Neural cell (in vitro differentiated cells): ENCODE measurements around the gene NQO1.
"Not testable (repeated sequence)": the region's sequence is repeated elsewhere in the genome, so short reads cannot be mapped to it uniquely, and the experiment has no call there.

Experiments
- CTCF ChIP-seq: fragments of 450-650 bp; IDR thresholded peaks from 2 replicates; pipeline ENCODE4 v1.5.1; 2014; ENCODE audit warnings: antibody characterized with exemption, mild to moderate bottlenecking, moderate library complexity; ENCODE audit not compliant: poor library complexity, severe bottlenecking
- EP300 ChIP-seq: fragments of 450-650 bp; conservative IDR thresholded peaks from 2 replicates; pipeline ENCODE4 v1.6.1; 2014; ENCODE audit warnings: antibody characterized with exemption, mild to moderate bottlenecking, moderate library complexity; ENCODE audit not compliant: poor library complexity, severe bottlenecking
- EZH2 ChIP-seq: fragments of 200-600, 300-800 bp; shearing (Covaris generic), sonication (generic); IDR thresholded peaks from 2 replicates; pipeline ENCODE4 v1.6.1; 2014; ENCODE audit warnings: antibody characterized with exemption, low read length, borderline replicate concordance, mild to moderate bottlenecking; ENCODE audit not compliant: insufficient read depth, poor library complexity, severe bottlenecking
- POLR2AphosphoS5 ChIP-seq: IDR thresholded peaks from 2 replicates; pipeline ENCODE4 v1.6.1; 2012
- REST ChIP-seq: IDR thresholded peaks from 2 replicates; pipeline ENCODE4 v1.6.1; 2012; ENCODE audit warnings: borderline replicate concordance
- SMC3 ChIP-seq: fragments of 450-650 bp; conservative IDR thresholded peaks from 2 replicates; pipeline ENCODE4 v1.6.1; 2014; ENCODE audit warnings: antibody characterized with exemption, mild to moderate bottlenecking, moderate library complexity; ENCODE audit not compliant: poor library complexity
- TAF1 ChIP-seq: IDR thresholded peaks from 2 replicates; pipeline ENCODE4 v1.6.1; 2012; ENCODE audit warnings: low read depth

GRCh38 chr16:69731280-69731679 lies 4.9 kb upstream of the NQO1 start:
- not testable (repeated sequence) for TF ChIP-seq EZH2, CTCF, REST, SMC3, TAF1, EP300, POLR2AphosphoS5
